Measurements from ENCODE around the gene ONECUT2.

The ONECUT2 gene

DNA sequence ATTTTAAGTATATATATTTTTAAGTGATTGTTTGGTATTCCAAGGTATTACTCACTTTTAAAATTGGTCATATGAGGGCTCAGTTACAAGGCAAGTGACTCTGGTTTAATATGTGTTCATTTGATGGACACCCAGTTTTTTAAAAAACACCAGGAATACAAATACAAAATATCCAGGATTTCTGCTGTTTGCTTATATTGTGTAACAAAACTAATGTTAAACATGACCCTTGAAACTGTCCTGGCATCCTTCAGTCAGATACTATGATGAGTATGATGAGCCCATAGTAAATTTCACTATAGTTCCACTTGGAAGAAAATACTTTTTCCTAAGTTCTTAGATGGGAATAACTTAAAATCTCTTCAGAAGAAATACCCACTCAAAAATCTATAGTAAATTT lies 11.4 kb upstream of the ONECUT2 start:
- H3F3A ChIP-seq (ENCODE audit: insufficient read depth, low read length), result no peaks in the 10 kb centered on the region
- H3K4me2 ChIP-seq (ENCODE audit: low read length), result no peak overlapping the region
- H3K27ac ChIP-seq (ENCODE audit: low read depth, low read length, poor library complexity, severe bottlenecking), result no peak overlapping the region
- H3K27me3 ChIP-seq (ENCODE audit: insufficient read depth, low read length), result no peaks in the 10 kb centered on the region
- no peak overlapping the region for H3K4me3 ChIP-seq (ENCODE audit: low read depth, low read length, poor library complexity, severe bottlenecking)
- H3K79me2 ChIP-seq (ENCODE audit: insufficient read depth, low read length), result no peaks in the 10 kb centered on the region
- H2AFZ ChIP-seq (ENCODE audit: low read length), result no peak overlapping the region
- H4K20me1 ChIP-seq (ENCODE audit: insufficient read depth, low read length), result no peaks in the 10 kb centered on the region
- H3K4me1 ChIP-seq (ENCODE audit: insufficient read depth, low read length, severe bottlenecking), result no peaks in the 10 kb centered on the region
- no peaks in the 10 kb centered on the region for H3K36me3 ChIP-seq (ENCODE audit: insufficient read depth, low read length)
- H3K9ac ChIP-seq (ENCODE audit: low read length), result no peak overlapping the region
- no peaks in the 10 kb centered on the region for H3K9me3 ChIP-seq (ENCODE audit: low read length)
- TF ChIP-seq EZH2 (IDR thresholded peaks at IDR 0.05; ENCODE audit: borderline replicate concordance, low read length), result no peak
- TF ChIP-seq, protein P1, sequence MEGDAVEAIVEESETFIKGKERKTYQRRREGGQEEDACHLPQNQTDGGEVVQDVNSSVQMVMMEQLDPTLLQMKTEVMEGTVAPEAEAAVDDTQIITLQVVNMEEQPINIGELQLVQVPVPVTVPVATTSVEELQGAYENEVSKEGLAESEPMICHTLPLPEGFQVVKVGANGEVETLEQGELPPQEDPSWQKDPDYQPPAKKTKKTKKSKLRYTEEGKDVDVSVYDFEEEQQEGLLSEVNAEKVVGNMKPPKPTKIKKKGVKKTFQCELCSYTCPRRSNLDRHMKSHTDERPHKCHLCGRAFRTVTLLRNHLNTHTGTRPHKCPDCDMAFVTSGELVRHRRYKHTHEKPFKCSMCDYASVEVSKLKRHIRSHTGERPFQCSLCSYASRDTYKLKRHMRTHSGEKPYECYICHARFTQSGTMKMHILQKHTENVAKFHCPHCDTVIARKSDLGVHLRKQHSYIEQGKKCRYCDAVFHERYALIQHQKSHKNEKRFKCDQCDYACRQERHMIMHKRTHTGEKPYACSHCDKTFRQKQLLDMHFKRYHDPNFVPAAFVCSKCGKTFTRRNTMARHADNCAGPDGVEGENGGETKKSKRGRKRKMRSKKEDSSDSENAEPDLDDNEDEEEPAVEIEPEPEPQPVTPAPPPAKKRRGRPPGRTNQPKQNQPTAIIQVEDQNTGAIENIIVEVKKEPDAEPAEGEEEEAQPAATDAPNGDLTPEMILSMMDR (IDR thresholded peaks at IDR 0.05; ENCODE audit: low read length), result no peak
- no peaks in the 10 kb centered on the region for H3K9me2 ChIP-seq (ENCODE audit: low read depth, low read length)

DNA sequence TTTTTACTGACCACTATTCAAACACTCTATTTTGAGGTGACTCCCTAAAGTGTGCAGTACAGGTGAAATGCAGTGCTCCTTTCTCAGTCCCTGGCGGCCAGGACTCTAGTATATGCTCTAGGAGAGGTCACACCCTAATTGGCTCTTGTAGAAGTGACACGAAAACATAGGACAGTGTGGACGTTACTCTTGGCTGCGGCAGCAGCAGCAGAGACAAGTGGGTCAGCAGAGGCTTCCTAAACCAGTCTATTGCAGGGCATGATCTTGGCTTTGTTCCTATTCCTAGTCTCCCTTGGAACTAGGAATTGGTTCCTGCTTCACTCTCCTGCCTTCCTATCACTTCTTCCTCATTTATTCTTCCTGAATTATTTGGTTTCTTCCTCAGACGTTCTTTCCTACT lies 10.1 kb upstream of the ONECUT2 start:
- H3K4me1 ChIP-seq (ENCODE audit: insufficient read depth, low read length, severe bottlenecking), result no peaks in the 10 kb centered on the region
- H4K20me1 ChIP-seq (ENCODE audit: insufficient read depth, low read length), result no peaks in the 10 kb centered on the region
- H3K27ac ChIP-seq (ENCODE audit: low read depth, low read length, poor library complexity, severe bottlenecking), result no peak overlapping the region
- TF ChIP-seq, protein P1 (IDR thresholded peaks at IDR 0.05; ENCODE audit: low read length), result no peak
- TF ChIP-seq EZH2 (IDR thresholded peaks at IDR 0.05; ENCODE audit: borderline replicate concordance, low read length), result no peak
- no peak overlapping the region for H3K4me2 ChIP-seq (ENCODE audit: low read length)
- H3K4me3 ChIP-seq (ENCODE audit: low read depth, low read length, poor library complexity, severe bottlenecking), result no peak overlapping the region
- no peaks in the 10 kb centered on the region for H3F3A ChIP-seq (ENCODE audit: insufficient read depth, low read length)
- no peak overlapping the region for H2AFZ ChIP-seq (ENCODE audit: low read length)
- H3K9me2 ChIP-seq (ENCODE audit: low read depth, low read length), result no peaks in the 10 kb centered on the region
- no peaks in the 10 kb centered on the region for H3K9me3 ChIP-seq (ENCODE audit: low read length)
- H3K79me2 ChIP-seq (ENCODE audit: insufficient read depth, low read length), result no peaks in the 10 kb centered on the region
- H3K36me3 ChIP-seq (ENCODE audit: insufficient read depth, low read length), result no peaks in the 10 kb centered on the region
- H3K9ac ChIP-seq (ENCODE audit: low read length), result no peak overlapping the region
- H3K27me3 ChIP-seq (ENCODE audit: insufficient read depth, low read length), result no peaks in the 10 kb centered on the region

DNA sequence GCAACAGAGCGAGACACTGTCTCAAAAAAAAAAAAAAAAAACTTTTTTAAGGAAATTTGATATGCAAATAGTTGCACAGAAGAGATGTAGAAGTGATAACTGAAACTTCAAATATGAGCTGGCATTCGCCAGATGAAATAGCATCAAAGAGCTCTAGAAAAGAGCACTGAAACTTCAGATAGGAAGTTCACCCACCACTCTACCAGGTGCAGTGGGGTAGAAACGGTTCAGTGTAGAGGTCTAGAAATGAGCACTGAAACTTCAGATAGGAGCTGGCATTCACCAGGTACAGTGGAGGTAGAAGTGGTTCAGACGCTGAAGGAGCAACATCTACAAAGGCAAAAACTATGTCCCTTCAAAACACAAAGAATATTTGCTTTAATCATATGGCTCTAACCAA lies 9.0 kb upstream of the ONECUT2 start:
- Histone ChIP-seq H4K20me1 (ENCODE audit: insufficient read depth, low read length) (no peaks in the 10 kb centered on the region), H3K9ac (ENCODE audit: low read length) (no peak overlapping the region), H2AFZ (ENCODE audit: low read length) (no peak overlapping the region), H3K27ac (ENCODE audit: low read depth, low read length, poor library complexity, severe bottlenecking) (no peak overlapping the region), H3K9me3 (ENCODE audit: low read length) (no peaks in the 10 kb centered on the region), H3K4me3 (ENCODE audit: low read depth, low read length, poor library complexity, severe bottlenecking) (no peak overlapping the region), H3F3A (ENCODE audit: insufficient read depth, low read length) (no peaks in the 10 kb centered on the region), H3K27me3 (ENCODE audit: insufficient read depth, low read length) (no peaks in the 10 kb centered on the region), H3K4me2 (ENCODE audit: low read length) (no peak overlapping the region), H3K4me1 (ENCODE audit: insufficient read depth, low read length, severe bottlenecking) (no peaks in the 10 kb centered on the region), H3K79me2 (ENCODE audit: insufficient read depth, low read length) (no peaks in the 10 kb centered on the region), H3K9me2 (ENCODE audit: low read depth, low read length) (no peaks in the 10 kb centered on the region), H3K36me3 (ENCODE audit: insufficient read depth, low read length) (no peaks in the 10 kb centered on the region)
- TF ChIP-seq, protein P1 (IDR thresholded peaks at IDR 0.05; ENCODE audit: low read length), result no peak
- no peak for TF ChIP-seq EZH2 (IDR thresholded peaks at IDR 0.05; ENCODE audit: borderline replicate concordance, low read length)

Data from OCI-LY1 (cell line).